ENCODE results near the gene EIF4E3.

The EIF4E3 gene

GRCh38 chr3:71645140-71645539 is 80.1 kb downstream of the EIF4E3 start:
- H3K4me3 ChIP-seq (ENCODE audit: low read length), result no peak overlapping the region
- no peak for TF ChIP-seq CTCF (IDR thresholded peaks at IDR 0.05; ENCODE audit: insufficient read depth, low read depth, low read length, missing control alignments)
- no peak for DNase-seq (ENCODE audit: low read depth)

GRCh38 chr3:71641674-71642073 is 83.5 kb downstream of the EIF4E3 start:
- no peak for TF ChIP-seq CTCF (IDR thresholded peaks at IDR 0.05; ENCODE audit: insufficient read depth, low read depth, low read length, missing control alignments)
- no peak overlapping the region for H3K4me3 ChIP-seq (ENCODE audit: low read length)
- no peak for DNase-seq (ENCODE audit: low read depth)

GRCh38 chr3:71640331-71640983 is 84.7 kb downstream of the EIF4E3 start:
- no peak overlapping the region for H3K4me3 ChIP-seq (ENCODE audit: low read length)
- no peak for TF ChIP-seq CTCF (IDR thresholded peaks at IDR 0.05; ENCODE audit: insufficient read depth, low read depth, low read length, missing control alignments)
- no peak for DNase-seq (ENCODE audit: low read depth)

GRCh38 chr3:71636482-71636881 is 88.7 kb downstream of the EIF4E3 start:
- H3K4me3 ChIP-seq (ENCODE audit: low read length), result no peak overlapping the region
- TF ChIP-seq CTCF (IDR thresholded peaks at IDR 0.05; ENCODE audit: insufficient read depth, low read depth, low read length, missing control alignments), result no peak
- no peak for DNase-seq (ENCODE audit: low read depth)

GRCh38 chr3:71636001-71636400 is 89.2 kb downstream of the EIF4E3 start:
- H3K4me3 ChIP-seq (ENCODE audit: low read length), result no peak overlapping the region
- no peak for TF ChIP-seq CTCF (IDR thresholded peaks at IDR 0.05; ENCODE audit: insufficient read depth, low read depth, low read length, missing control alignments)
- DNase-seq (ENCODE audit: low read depth), result no peak

GRCh38 chr3:71634671-71635070 is 90.5 kb downstream of the EIF4E3 start:
- DNase-seq (ENCODE audit: low read depth), result no peak
- H3K4me3 ChIP-seq (ENCODE audit: low read length), result no peak overlapping the region
- no peak for TF ChIP-seq CTCF (IDR thresholded peaks at IDR 0.05; ENCODE audit: insufficient read depth, low read depth, low read length, missing control alignments)

GRCh38 chr3:71629711-71630110 is 95.5 kb downstream of the EIF4E3 start:
- no peak overlapping the region for H3K4me3 ChIP-seq (ENCODE audit: low read length)
- no peak for DNase-seq (ENCODE audit: low read depth)
- no peak for TF ChIP-seq CTCF (IDR thresholded peaks at IDR 0.05; ENCODE audit: insufficient read depth, low read depth, low read length, missing control alignments)

Data from epithelial cell of esophagus (primary cell).